Stimulated activated CD8-positive, alpha-beta memory T cell treated with anti-CD3 and anti-CD28 coated beads, Interleukin-12 subunit alpha, Interleukin-12 subunit beta, amount 100 ng/mL, for 4 hours (primary cell): ENCODE measurements around the gene SYS1.
A peak's percentile ranks its signal among the peaks of the same experiment; 100 is the strongest.

ENCODE experiments used
- DNase-seq: peaks from one replicate; pipeline ENCODE4 v3.0.0-alpha.2; 2020; ENCODE audit warnings: low read depth

The SYS1 gene

GRCh38 chr20:45355209-45356084, 7.5 kb upstream of the SYS1 start:
- no peak for DNase-seq

GRCh38 chr20:45358282-45359068, 4.5 kb upstream of the SYS1 start:
- no peak for DNase-seq

GRCh38 chr20:45359069-45359405, 3.9 kb upstream of the SYS1 start:
- DNase-seq: no peak

GRCh38 chr20:45359406-45360148, 3.4 kb upstream of the SYS1 start:
- no peak for DNase-seq

GRCh38 chr20:45361793-45362192, 1.2 kb upstream of the SYS1 start:
- no peak for DNase-seq

GRCh38 chr20:45363611-45364492, 896 bp downstream of the SYS1 start:
- no peak for DNase-seq

GRCh38 chr20:45365444-45365970, 2.6 kb downstream of the SYS1 start:
- no peak for DNase-seq

GRCh38 chr20:45366192-45366591, 3.2 kb downstream of the SYS1 start:
- DNase-seq: no peak

GRCh38 chr20:45366631-45367030, 3.7 kb downstream of the SYS1 start:
- no peak for DNase-seq

- DNase-seq: no peak
Measured at GRCh38 chr20:45367126-45367525, 4.2 kb downstream of the SYS1 start.

- no peak for DNase-seq
Measured at GRCh38 chr20:45368221-45368980, 5.4 kb downstream of the SYS1 start.

GRCh38 chr20:45370571-45371160, 7.7 kb downstream of the SYS1 start:
- no peak for DNase-seq

- no peak for DNase-seq
Measured at GRCh38 chr20:45372241-45372640, 9.3 kb downstream of the SYS1 start.

GRCh38 chr20:45372646-45373352, 9.8 kb downstream of the SYS1 start:
- no peak for DNase-seq

- DNase-seq: peak; percentile 79
Measured at GRCh38 chr20:45373353-45374100, 10.6 kb downstream of the SYS1 start.

- DNase-seq: no peak
Measured at GRCh38 chr20:45374101-45374467, 11.1 kb downstream of the SYS1 start.

GRCh38 chr20:45374966-45375365, 12.0 kb downstream of the SYS1 start:
- DNase-seq: no peak

GRCh38 chr20:45377269-45377668, 14.3 kb downstream of the SYS1 start:
- no peak for DNase-seq

- no peak for DNase-seq
Measured at GRCh38 chr20:45378191-45378590, 15.2 kb downstream of the SYS1 start, which contains the start of gene TP53TG5. Gene TP53TG5 (minus strand): TSS chr20:45378325. CDS start chr20:45378236, 89 bp downstream.
